Endodermal cell (in vitro differentiated cells): Measurements from ENCODE around the gene OMA1. TPM values are rescaled to one million over a fixed set of nuclear protein-coding genes. Genes with fewer than 3 reads are reported as not detected.

Source experiments
- DNase-seq: peaks from one replicate; pipeline ENCODE4 v3.0.0-alpha.2; 2017
- H3K27ac ChIP-seq: 2 replicates; pipeline ENCODE4 v1.5.1; 2013; ENCODE audit warnings: mild to moderate bottlenecking, low read depth, low read length, moderate library complexity
- H3K27me3 ChIP-seq: 2 replicates; pipeline ENCODE4 v1.6.1; 2013; ENCODE audit warnings: mild to moderate bottlenecking, low read length, moderate library complexity; ENCODE audit not compliant: insufficient read depth, control insufficient read depth, poor library complexity, severe bottlenecking
- H3K36me3 ChIP-seq: 2 replicates; pipeline ENCODE4 v1.7.0; 2013; ENCODE audit warnings: mild to moderate bottlenecking, low read length, moderate library complexity; ENCODE audit not compliant: control insufficient read depth, insufficient read depth
- H3K4me1 ChIP-seq: one replicate; pipeline ENCODE4 v1.7.0; 2013; ENCODE audit warnings: low read length; ENCODE audit not compliant: control insufficient read depth, insufficient read depth
- H3K4me3 ChIP-seq: 2 replicates; pipeline ENCODE4 v1.5.1; 2013; ENCODE audit warnings: mild to moderate bottlenecking, low read length, moderate library complexity
- H3K9ac ChIP-seq: 2 replicates; pipeline ENCODE4 v1.6.1; 2013; ENCODE audit warnings: mild to moderate bottlenecking, low read length, moderate library complexity; ENCODE audit not compliant: poor library complexity, severe bottlenecking; ENCODE audit errors: extremely low read depth
- H3K9me3 ChIP-seq: 2 replicates; pipeline ENCODE4 v1.6.1; 2013; ENCODE audit warnings: mild to moderate bottlenecking, low read length, moderate library complexity; ENCODE audit not compliant: control insufficient read depth
- H3K27ac Mint-ChIP-seq: 2 replicates; pipeline ENCODE4 v1.8.0; 2020; ENCODE audit warnings: mixed read lengths
- H3K27me3 Mint-ChIP-seq: 2 replicates; pipeline ENCODE4 v1.8.0; 2021; ENCODE audit warnings: mild to moderate bottlenecking, mixed read lengths; ENCODE audit not compliant: insufficient read depth
- H3K36me3 Mint-ChIP-seq: 2 replicates; pipeline ENCODE4 v1.8.0; 2020; ENCODE audit warnings: low read depth, mixed read lengths
- H3K4me1 Mint-ChIP-seq: 2 replicates; pipeline ENCODE4 v1.8.0; 2020; ENCODE audit warnings: mixed read lengths
- H3K4me3 Mint-ChIP-seq: 2 replicates; pipeline ENCODE4 v1.8.0; 2020; ENCODE audit warnings: mild to moderate bottlenecking, moderate library complexity, mixed read lengths
- H3K9me3 Mint-ChIP-seq: 2 replicates; pipeline ENCODE4 v1.8.0; 2020; ENCODE audit warnings: mild to moderate bottlenecking, mixed read lengths
- WGBS, 2 experiments: methylation state at CpG; one replicate each; pipeline versions ENCODE4 v1.1.5 to v1.1.7; 2013; ENCODE audit warnings: missing lambda C conversion rate in 2 of 2, mixed read lengths in 1 of 2; ENCODE audit not compliant: insufficient coverage in 1 of 2, insufficient read length in 1 of 2; 5-methylcytosine and 5-hydroxymethylcytosine counted together
- total RNA-seq, 2 donors: library from RNA; stranded (reverse); fragmentation: NEBNext Ultra II Directional in 1 of 2; extraction: Animal tissue kit (Norgen Biotek cat#: 25700) in 1 of 2; gene quantifications; 2 replicates in 1 of 2; 3 replicates in 1 of 2; pipeline ENCODE4 v1.2.1, GENCODE V29; 2021
- TF ChIP-seq, protein P1 (sequence below): fragments of 200-600 bp; sonication (generic); conservative IDR thresholded peaks from 2 replicates; pipeline ENCODE4 v1.5.0; 2021; ENCODE audit warnings: antibody characterized with exemption, mild to moderate bottlenecking

The OMA1 gene
- total RNA-seq, 2 donors from 2014 or later: 13.0 to 18.4 TPM

DNA sequence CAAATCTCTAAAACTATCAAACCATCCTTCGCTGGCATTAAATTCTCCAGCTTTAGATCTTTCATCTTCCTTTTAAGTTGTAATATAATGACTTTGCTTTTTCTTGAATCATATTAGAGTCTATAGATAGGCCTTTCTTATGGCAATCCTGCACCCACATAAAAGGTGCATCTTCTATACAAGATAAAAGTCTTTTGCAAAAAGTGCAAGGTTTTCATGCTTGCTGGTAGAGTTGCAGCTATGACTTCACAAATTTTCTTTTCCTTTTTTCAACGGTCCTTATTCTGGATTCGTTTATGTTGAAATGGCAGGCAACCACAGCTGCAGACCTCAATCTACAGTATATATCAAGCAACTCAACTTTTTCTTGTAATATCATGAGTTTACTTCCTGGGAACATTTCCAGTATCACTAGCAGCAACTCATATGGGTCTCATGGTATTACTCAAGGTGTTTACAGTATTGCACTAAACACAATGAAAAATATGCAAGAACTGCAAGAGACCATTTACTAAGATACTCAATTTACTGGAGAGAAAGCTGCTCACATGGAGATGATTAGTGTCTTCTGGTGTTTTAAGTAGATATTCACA, 22.1 kb downstream of the OMA1 start:
- H3K36me3 Mint-ChIP-seq: no peaks in the 10 kb centered on the region
- H3K4me1 Mint-ChIP-seq: no peaks in the 10 kb centered on the region
- no peaks in the 10 kb centered on the region for H3K27me3 Mint-ChIP-seq
- Histone ChIP-seq H3K4me1 (no peaks in the 10 kb centered on the region), H3K27me3 (no peaks in the 10 kb centered on the region), H3K36me3 (no peaks in the 10 kb centered on the region), H3K9ac (no peak overlapping the region), H3K9me3 (no peaks in the 10 kb centered on the region), H3K4me3 (no peak overlapping the region), H3K27ac (no peak overlapping the region)
- no peak overlapping the region for H3K27ac Mint-ChIP-seq
- TF ChIP-seq, protein P1, sequence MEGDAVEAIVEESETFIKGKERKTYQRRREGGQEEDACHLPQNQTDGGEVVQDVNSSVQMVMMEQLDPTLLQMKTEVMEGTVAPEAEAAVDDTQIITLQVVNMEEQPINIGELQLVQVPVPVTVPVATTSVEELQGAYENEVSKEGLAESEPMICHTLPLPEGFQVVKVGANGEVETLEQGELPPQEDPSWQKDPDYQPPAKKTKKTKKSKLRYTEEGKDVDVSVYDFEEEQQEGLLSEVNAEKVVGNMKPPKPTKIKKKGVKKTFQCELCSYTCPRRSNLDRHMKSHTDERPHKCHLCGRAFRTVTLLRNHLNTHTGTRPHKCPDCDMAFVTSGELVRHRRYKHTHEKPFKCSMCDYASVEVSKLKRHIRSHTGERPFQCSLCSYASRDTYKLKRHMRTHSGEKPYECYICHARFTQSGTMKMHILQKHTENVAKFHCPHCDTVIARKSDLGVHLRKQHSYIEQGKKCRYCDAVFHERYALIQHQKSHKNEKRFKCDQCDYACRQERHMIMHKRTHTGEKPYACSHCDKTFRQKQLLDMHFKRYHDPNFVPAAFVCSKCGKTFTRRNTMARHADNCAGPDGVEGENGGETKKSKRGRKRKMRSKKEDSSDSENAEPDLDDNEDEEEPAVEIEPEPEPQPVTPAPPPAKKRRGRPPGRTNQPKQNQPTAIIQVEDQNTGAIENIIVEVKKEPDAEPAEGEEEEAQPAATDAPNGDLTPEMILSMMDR: no peak
- DNase-seq: no peak
- WGBS, 2 experiments: 90 to 93% methylated on average over 2 to 3 of the region's 3 CpGs
- no peaks in the 10 kb centered on the region for H3K9me3 Mint-ChIP-seq
- H3K4me3 Mint-ChIP-seq: no peak overlapping the region

DNA sequence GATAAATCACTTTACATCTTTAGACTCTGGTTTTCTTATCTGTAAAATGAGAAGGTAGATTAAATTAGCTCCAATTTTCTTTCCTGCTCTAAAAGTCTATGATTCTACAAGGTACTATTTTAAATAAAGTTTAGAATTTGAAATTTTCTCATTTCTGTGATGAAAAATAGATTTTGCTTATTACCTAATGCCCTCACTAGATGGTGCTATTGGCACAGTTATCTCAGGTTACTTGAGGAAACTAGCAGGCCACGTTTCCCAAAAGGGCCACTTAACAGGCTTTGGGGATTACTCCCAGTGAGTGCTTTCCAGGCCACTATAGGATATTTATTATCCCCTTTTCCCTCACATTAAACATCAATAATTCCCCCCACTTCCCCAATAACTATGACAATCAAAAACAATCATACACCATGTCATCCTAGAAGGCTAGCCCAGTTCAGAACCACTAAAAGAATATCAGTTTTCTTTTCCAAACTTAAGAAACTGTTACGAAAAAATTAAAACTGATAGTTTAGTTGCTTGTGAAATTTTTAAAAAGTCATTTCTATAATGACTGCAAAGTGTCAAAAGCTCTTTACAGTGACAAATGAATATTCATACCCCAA, 30.6 kb downstream of the OMA1 start:
- Mint-ChIP-seq H3K9me3 (peaks cover 8% of the 10 kb centered on the region), H3K36me3 (peaks cover 14% of the 10 kb centered on the region), H3K27me3 (no peaks in the 10 kb centered on the region), H3K4me3 (no peak overlapping the region), H3K27ac (no peak overlapping the region), H3K4me1 (peaks cover 11% of the 10 kb centered on the region)
- TF ChIP-seq, protein P1: peak; percentile 87
- WGBS, 2 experiments: 10 to 40% methylated on average over 1 to 2 of the region's 2 CpGs
- no peaks in the 10 kb centered on the region for H3K4me1 ChIP-seq
- H3K27ac ChIP-seq: no peak overlapping the region
- H3K4me3 ChIP-seq: no peak overlapping the region
- DNase-seq: peak; percentile 54
- no peaks in the 10 kb centered on the region for H3K27me3 ChIP-seq
- no peaks in the 10 kb centered on the region for H3K36me3 ChIP-seq
- peaks cover 7% of the 10 kb centered on the region for H3K9me3 ChIP-seq
- no peak overlapping the region for H3K9ac ChIP-seq

DNA sequence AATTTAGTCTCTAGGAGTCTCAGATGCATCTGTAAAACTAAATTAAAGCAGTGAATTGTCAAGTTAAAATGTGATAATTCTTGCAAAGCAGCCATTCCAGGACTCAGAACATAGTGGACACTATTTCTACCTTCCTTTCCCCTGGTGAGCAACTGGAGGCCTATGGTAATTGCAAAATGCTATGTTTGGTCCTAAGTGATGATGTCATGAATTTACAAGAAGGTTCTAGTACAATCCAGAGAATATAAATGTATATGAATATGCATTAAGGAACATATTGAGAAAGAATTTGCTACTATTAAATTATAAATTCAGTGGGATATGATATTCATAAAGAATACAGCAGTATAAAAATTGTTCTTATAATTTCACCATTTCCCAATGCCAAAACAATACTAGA, 32.6 kb downstream of the OMA1 start:
- peaks cover 15% of the 10 kb centered on the region for H3K36me3 Mint-ChIP-seq
- TF ChIP-seq, protein P1: no peak

More for the DNA sequence above, 32.6 kb downstream of the OMA1 start:
- Histone ChIP-seq H3K4me1 (no peaks in the 10 kb centered on the region), H3K9ac (no peak overlapping the region), H3K27me3 (no peaks in the 10 kb centered on the region), H3K36me3 (no peaks in the 10 kb centered on the region), H3K27ac (no peak overlapping the region), H3K9me3 (peaks cover 8% of the 10 kb centered on the region), H3K4me3 (no peak overlapping the region)
- DNase-seq: no peak
- Mint-ChIP-seq H3K4me1 (peaks cover 11% of the 10 kb centered on the region), H3K27ac (no peak overlapping the region), H3K4me3 (no peak overlapping the region), H3K9me3 (peaks cover 10% of the 10 kb centered on the region), H3K27me3 (no peaks in the 10 kb centered on the region)
